Dermis blood vessel endothelial cell (primary cell): ENCODE data around the gene DLGAP1. TPM values are rescaled to one million over a fixed set of nuclear protein-coding genes. Genes with fewer than 3 reads are reported as not detected.
"Not testable (repeated sequence)": the region's sequence is repeated elsewhere in the genome, so short reads cannot be mapped to it uniquely, and the experiment has no call there.

Source experiments
- DNase-seq: peaks from one replicate; pipeline ENCODE4 v3.0.0; 2010
- total RNA-seq: library from RNA; depleted of rRNA; stranded (reverse); fragments of >200 nt; gene quantifications from 2 replicates; pipeline ENCODE4 v1.2.3, GENCODE V29; 2014

DLGAP1 gene
- total RNA-seq, 1 donor from 2014 or later: 0.17 TPM

GRCh38 chr18:3486512-3486911 lies 968.6 kb downstream of the DLGAP1 start:
- no peak for DNase-seq

- DNase-seq: no peak
These were observed 969.7 kb downstream of the DLGAP1 start for GRCh38 chr18:3485153-3486149.

- DNase-seq: no peak
These were observed 972.8 kb downstream of the DLGAP1 start for GRCh38 chr18:3482258-3482657.

DNA sequence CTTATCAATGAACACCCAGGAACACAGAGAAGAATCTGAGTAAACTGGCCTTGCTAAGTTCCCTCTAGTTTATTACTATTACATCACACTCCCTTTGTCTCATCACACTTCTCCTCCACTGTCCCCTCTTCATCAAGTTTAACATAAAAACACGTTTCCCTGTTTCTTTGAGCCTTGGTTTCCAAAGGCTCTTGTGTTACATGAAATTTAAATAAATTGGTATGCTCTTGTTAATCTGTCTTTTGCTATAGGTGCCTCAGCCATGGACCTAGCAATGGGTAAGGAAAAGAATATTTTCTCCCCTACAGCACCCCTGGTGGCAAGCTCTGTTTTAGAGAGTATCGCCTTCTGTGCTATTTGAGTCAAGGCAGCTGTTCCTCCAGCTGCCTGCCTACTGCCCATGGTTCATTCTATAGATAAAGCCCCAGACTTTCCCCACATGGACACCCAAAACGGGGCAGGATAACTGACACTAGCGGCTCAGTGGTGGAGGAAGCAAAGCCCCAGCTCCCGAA lies 973.4 kb downstream of the DLGAP1 start:
- DNase-seq: peak; percentile 53

GRCh38 chr18:3480827-3481573 lies 974.1 kb downstream of the DLGAP1 start:
- DNase-seq: no peak

DNA sequence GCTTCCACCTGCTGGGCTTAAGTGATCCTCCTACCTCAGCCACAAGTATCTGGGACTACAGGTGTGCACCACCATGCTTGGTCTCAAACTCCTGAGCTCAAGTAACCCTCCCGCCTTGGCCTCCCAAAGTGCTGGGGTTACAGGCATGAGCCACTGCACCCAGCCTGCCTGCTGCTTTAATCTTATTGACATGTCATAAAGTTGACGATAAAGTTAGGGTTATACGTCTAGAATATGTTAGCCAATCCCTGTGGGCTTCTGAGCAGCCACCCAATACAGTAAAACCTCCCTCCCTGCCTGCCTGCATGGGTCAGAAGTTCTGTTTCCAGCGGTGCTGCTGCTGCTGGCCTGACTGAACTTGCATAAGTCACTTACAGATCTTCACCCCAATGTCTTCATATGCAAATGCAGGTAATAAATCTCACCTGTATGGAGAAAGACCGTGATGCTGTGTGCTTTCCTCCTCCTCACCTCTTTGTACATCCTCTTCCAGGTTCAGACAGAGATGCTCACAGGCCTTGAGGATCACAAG lies 975.1 kb downstream of the DLGAP1 start:
- no peak for DNase-seq

- DNase-seq: peak; percentile 61
These were observed 976.7 kb downstream of the DLGAP1 start for GRCh38 chr18:3478262-3478978.

DNA sequence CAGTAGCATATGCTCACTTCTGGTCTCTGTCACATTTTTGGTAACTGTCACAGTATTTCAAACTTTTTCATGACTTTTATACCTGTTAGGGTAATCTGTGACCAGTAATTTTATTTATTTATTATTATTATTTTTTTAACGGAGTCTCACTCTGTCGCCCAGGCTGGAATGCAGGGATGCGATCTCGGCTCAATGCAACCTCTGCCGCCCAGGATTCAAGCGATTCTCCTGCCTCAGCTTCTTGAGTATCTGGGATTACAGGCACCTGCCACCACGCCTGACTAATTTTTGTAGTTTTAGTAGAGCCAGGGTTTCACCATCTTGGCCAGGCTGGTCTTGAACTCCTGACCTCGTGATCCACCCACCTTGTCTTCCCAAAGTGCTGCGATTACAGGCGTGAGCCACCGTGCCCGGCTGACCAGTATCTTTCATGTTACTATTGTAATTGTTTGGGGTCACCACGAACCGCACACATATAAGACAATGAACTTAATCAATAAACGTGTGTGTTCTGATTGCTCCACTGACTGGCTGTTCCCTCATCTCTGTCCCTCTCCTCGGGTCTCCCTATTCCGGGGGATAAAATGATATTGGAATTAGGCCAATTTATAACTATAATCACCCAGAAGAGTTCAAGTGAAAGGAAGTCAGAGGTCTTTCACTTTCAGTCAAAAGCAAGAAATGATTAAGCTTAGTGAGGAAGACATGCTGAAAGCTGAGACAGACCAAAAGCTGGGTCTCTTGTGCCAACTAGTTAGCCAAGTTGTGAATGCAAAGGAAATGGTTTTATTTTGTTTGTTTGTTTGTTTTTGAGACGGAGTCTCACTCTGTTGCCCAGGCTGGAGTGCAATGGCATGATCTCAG lies 982.2 kb downstream of the DLGAP1 start:
- DNase-seq: peak; percentile 34

DNA sequence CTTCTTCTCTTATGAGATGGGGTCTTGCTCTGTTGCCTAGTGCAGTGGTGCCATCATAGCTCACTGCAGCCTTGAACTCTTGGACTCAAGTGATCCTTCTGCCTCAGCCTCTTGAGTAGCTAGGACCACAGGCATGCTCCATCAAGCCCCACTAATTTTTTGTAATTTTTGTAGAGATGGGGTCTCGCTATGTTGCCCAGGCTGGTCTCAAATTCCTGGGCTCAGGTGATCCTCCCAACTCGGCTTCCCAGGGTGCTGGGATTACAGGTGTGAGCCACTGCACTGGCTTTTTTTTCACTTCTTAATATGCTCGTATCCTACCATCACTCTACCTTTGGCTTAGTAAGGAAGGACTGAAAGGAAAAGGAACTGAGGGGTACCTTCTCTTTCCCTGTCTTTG lies 983.0 kb downstream of the DLGAP1 start:
- not testable (repeated sequence) for DNase-seq

- no peak for DNase-seq
These were observed 983.9 kb downstream of the DLGAP1 start for GRCh38 chr18:3471141-3471648.

GRCh38 chr18:3468833-3469232 lies 986.3 kb downstream of the DLGAP1 start:
- DNase-seq: no peak

- DNase-seq: no peak
These were observed 986.9 kb downstream of the DLGAP1 start for GRCh38 chr18:3468066-3468705.

- peak; percentile 82 for DNase-seq
These were observed 988.2 kb downstream of the DLGAP1 start for GRCh38 chr18:3466872-3467271.

GRCh38 chr18:3466045-3466444 lies 989.1 kb downstream of the DLGAP1 start:
- DNase-seq: peak; percentile 94

GRCh38 chr18:3463051-3463450 lies 992.1 kb downstream of the DLGAP1 start:
- DNase-seq: peak; percentile 47

GRCh38 chr18:3461704-3462103 lies 993.4 kb downstream of the DLGAP1 start:
- no peak for DNase-seq

DNA sequence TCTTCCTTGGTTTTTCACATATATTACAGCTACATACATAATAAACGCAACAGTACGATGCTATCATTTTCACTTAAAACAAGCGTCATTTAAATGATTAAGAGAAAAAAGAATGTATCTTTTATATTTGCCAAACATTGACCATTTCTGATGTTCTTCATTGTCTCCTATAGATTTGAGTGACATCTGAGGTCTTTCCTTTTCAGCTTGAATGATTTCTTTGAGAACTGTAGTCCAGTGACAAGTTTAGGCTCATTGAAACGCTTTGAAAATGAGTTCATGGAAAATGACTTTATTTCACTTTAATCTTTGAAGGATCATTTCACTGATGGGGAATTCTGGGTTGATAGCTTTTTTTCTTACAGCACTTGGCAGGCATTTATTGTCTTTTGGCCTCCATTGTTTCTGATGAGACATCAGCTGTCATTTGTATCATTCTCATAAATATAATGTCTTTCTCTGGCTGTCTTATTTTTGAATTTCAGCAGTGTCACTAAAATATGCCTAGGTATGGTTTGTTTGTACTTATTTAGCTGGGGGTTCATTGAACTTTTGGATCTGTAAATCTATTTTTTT lies 994.2 kb downstream of the DLGAP1 start:
- DNase-seq: no peak

GRCh38 chr18:3458952-3459853 lies 995.9 kb downstream of the DLGAP1 start:
- DNase-seq: peak; percentile 61

DNA sequence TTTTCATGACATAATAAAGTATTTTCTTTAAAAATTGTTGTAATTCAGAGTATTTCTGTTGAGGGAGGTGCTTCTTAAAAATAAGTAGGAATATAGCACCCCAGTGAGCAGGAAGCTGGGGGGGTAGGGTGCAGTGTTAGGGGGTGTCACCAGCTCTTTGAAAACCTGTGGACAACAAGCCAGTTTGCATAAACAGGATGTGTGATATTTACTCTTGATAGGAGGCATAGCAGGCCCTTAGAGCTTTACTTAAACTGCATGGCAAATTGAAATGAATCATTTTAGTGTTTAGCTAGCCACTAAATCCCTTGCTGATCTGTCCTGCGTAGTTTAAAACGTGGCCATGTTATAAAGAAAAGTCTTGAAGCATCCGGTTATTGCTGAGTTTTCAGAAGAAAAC lies 996.7 kb downstream of the DLGAP1 start:
- no peak for DNase-seq
